HEK293 (cell line): Measurements from ENCODE around the gene STS.

Experiments used
- CTCF ChIA-PET: fragments of 350-600 bp; formaldehyde crosslinking; extraction: SDS; loops from one replicate; lab custom pipeline; 2021; ENCODE audit warnings: antibody characterized with exemption; lab: Yijun Ruan, JAX
- POLR2A ChIA-PET: fragments of 300-600 bp; formaldehyde crosslinking; extraction: SDS; loops from one replicate; lab custom pipeline; 2020; ENCODE audit warnings: antibody characterized with exemption, inconsistent platforms; lab: Yijun Ruan, JAX
- H3K27ac ChIP-seq: fragments of 200-500 bp; sonication (Bioruptor generic); 2 replicates; pipeline ENCODE4 v1.5.1; 2014; ENCODE audit warnings: low read depth, low read length, control low read depth, inconsistent platforms; ENCODE audit errors: extremely low read depth
- H3K36me3 ChIP-seq, 2 experiments: fragments of 200-500 bp in 1 of 2; sonication (Bioruptor generic) in 1 of 2; 1 replicate in 1 of 2; 2 replicates in 1 of 2; pipeline ENCODE4 v1.5.1; 2014 to 2017; ENCODE audit warnings: inconsistent platforms in 2 of 2, low read length in 2 of 2; ENCODE audit not compliant: control insufficient read depth in 2 of 2, insufficient read depth in 1 of 2
- H3K4me1 ChIP-seq: fragments of 200-500 bp; sonication (Bioruptor generic); 2 replicates; pipeline ENCODE4 v1.5.1; 2014; ENCODE audit warnings: mild to moderate bottlenecking, low read length, inconsistent platforms; ENCODE audit not compliant: control insufficient read depth, insufficient read depth
- H3K4me3 ChIP-seq: 2 replicates; pipeline ENCODE4 v1.5.1; 2011; ENCODE audit warnings: low read depth, mild to moderate bottlenecking, control low read depth, low read length, moderate library complexity
- H3K9me3 ChIP-seq: fragments of 200-500 bp; sonication (Bioruptor generic); 2 replicates; pipeline ENCODE4 v1.5.1; 2014; ENCODE audit warnings: low read depth, low read length, inconsistent platforms; ENCODE audit not compliant: control insufficient read depth, insufficient read depth
- CTCF ChIP-seq: fragments of 450-650 bp; formaldehyde crosslinking; IDR thresholded peaks from 2 replicates; pipeline ENCODE4 v1.5.1; 2016; ENCODE audit warnings: missing biosample characterization, missing genetic modification characterization
- EGR2 ChIP-seq: fragments of 450-650 bp; formaldehyde crosslinking; IDR thresholded peaks from 2 replicates; pipeline ENCODE4 v1.5.1; 2016; ENCODE audit warnings: low read depth, missing biosample characterization, missing genetic modification characterization
- GLIS2 ChIP-seq: fragments of 450-650 bp; formaldehyde crosslinking; IDR thresholded peaks from 2 replicates; pipeline ENCODE4 v1.5.1; 2016; ENCODE audit warnings: missing biosample characterization, missing genetic modification characterization
- HOXD13 ChIP-seq: sonication (generic); formaldehyde crosslinking; IDR thresholded peaks from 2 replicates; pipeline ENCODE4 v1.8.0; 2022; ENCODE audit warnings: missing genetic modification reagents, borderline replicate concordance
- ZBTB26 ChIP-seq: fragments of 450-650 bp; formaldehyde crosslinking; optimal IDR thresholded peaks from 2 replicates; pipeline ENCODE3; 2016; ENCODE audit warnings: missing biosample characterization, mild to moderate bottlenecking, missing genetic modification characterization
- ZBTB48 ChIP-seq: fragments of 450-650 bp; formaldehyde crosslinking; IDR thresholded peaks from 2 replicates; pipeline ENCODE4 v1.5.1; 2016; ENCODE audit warnings: missing biosample characterization, missing genetic modification characterization
- ZNF112 ChIP-seq: fragments of 450-650 bp; formaldehyde crosslinking; IDR thresholded peaks from 2 replicates; pipeline ENCODE4 v1.5.0; 2017; ENCODE audit warnings: missing biosample characterization, missing genetic modification characterization
- ZNF202 ChIP-seq: fragments of 450-650 bp; formaldehyde crosslinking; IDR thresholded peaks from 2 replicates; pipeline ENCODE4 v1.5.1; 2016; ENCODE audit warnings: missing biosample characterization, missing genetic modification characterization, borderline replicate concordance
- ZNF324 ChIP-seq: fragments of 450-650 bp; formaldehyde crosslinking; IDR thresholded peaks from 2 replicates; pipeline ENCODE4 v1.5.1; 2016; ENCODE audit warnings: missing biosample characterization, missing genetic modification characterization
- ZNF354C ChIP-seq: fragments of 450-650 bp; formaldehyde crosslinking; IDR thresholded peaks from 2 replicates; pipeline ENCODE4 v1.5.1; 2016; ENCODE audit warnings: missing biosample characterization, missing genetic modification characterization, low read depth, borderline replicate concordance
- ZNF501 ChIP-seq: fragments of 450-650 bp; formaldehyde crosslinking; IDR thresholded peaks from 2 replicates; pipeline ENCODE4 v1.5.1; 2016; ENCODE audit warnings: missing biosample characterization, missing genetic modification characterization
- ZNF518A ChIP-seq: fragments of 450-650 bp; formaldehyde crosslinking; conservative IDR thresholded peaks from 2 replicates; pipeline ENCODE4 v1.5.1; 2016; ENCODE audit warnings: low read depth, missing biosample characterization, missing genetic modification characterization
- ZNF521 ChIP-seq: fragments of 450-650 bp; formaldehyde crosslinking; IDR thresholded peaks from 2 replicates; pipeline ENCODE4 v1.5.1; 2017; ENCODE audit warnings: missing biosample characterization, mild to moderate bottlenecking, missing genetic modification characterization
- ZNF555 ChIP-seq: fragments of 450-650 bp; formaldehyde crosslinking; conservative IDR thresholded peaks from 2 replicates; pipeline ENCODE4 v1.5.1; 2017; ENCODE audit warnings: missing biosample characterization, mild to moderate bottlenecking, missing genetic modification characterization, inconsistent platforms
- ZNF585B ChIP-seq: fragments of 450-650 bp; formaldehyde crosslinking; IDR thresholded peaks from 2 replicates; pipeline ENCODE4 v1.5.1; 2016; ENCODE audit warnings: missing biosample characterization, missing genetic modification characterization
- ZNF610 ChIP-seq: fragments of 450-650 bp; formaldehyde crosslinking; IDR thresholded peaks from 2 replicates; pipeline ENCODE4 v1.5.1; 2016; ENCODE audit warnings: missing biosample characterization, missing genetic modification characterization, borderline replicate concordance
- ZSCAN16 ChIP-seq: fragments of 450-650 bp; formaldehyde crosslinking; IDR thresholded peaks from 2 replicates; pipeline ENCODE4 v1.5.1; 2016; ENCODE audit warnings: missing biosample characterization, missing genetic modification characterization
- TF ChIP-seq, protein P1 (sequence below): fragments of 450-650 bp; formaldehyde crosslinking; IDR thresholded peaks from 2 replicates; pipeline ENCODE4 v1.5.1; 2017; ENCODE audit warnings: missing biosample characterization, missing genetic modification characterization
- TF ChIP-seq, protein P2 (sequence below): fragments of 450-650 bp; formaldehyde crosslinking; IDR thresholded peaks from 2 replicates; pipeline ENCODE4 v1.5.1; 2016; ENCODE audit warnings: missing biosample characterization, missing genetic modification characterization
- TF ChIP-seq, protein P3 (sequence below): fragments of 450-650 bp; IDR thresholded peaks from 2 replicates; pipeline ENCODE4 v1.5.1; 2018; ENCODE audit warnings: missing biosample characterization, missing genetic modification characterization

STS gene

GRCh38 chrX:7155163-7155562 lies 7.7 kb downstream of the STS start:
- TF ChIP-seq ZNF585B (tag by site-specific recombination) (no peak), ZNF555 (tag by site-specific recombination) (no peak), ZBTB26 (tag by site-specific recombination) (no peak), ZNF610 (no peak), EGR2 (tag by site-specific recombination) (no peak), ZNF501 (tag by site-specific recombination) (no peak), ZBTB48 (no peak), HOXD13 (no peak), ZNF518A (no peak), ZNF521 (tag by site-specific recombination) (no peak), GLIS2 (tag by site-specific recombination) (no peak)
- Histone ChIP-seq H3K27ac (no peak overlapping the region), H3K36me3 (no peaks in the 10 kb centered on the region), H3K4me1 (no peaks in the 10 kb centered on the region), H3K9me3 (no peaks in the 10 kb centered on the region), H3K4me3 (no peak overlapping the region)
- POLR2A ChIA-PET, result no interaction called here
- CTCF ChIA-PET, result interaction anchor here (1.3 kb wide), 1 partner anchor 23 kb away, joined by 7 read pairs; no protein-coding TSS in a partner anchor

DNA sequence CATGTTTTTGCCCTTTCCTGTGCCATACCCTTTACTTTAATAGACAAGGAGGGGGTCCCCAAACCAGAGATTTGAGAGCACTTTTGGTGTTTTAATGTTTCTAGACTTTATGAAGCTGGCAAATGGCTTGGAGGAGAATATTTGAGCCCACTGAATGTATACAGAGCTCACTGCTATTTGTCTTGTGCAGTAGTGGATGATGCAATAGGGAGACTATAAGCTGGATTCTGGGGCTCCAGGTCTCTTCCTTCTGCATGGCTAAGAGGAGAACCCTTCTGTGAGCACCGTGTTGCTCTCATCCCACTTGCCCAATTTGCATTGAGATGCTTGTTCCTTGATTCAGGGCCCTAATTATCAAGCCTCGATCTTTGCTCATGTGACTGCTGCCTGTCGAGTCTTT lies 9.4 kb downstream of the STS start:
- no peaks in the 10 kb centered on the region for H3K9me3 ChIP-seq
- TF ChIP-seq, protein P1, sequence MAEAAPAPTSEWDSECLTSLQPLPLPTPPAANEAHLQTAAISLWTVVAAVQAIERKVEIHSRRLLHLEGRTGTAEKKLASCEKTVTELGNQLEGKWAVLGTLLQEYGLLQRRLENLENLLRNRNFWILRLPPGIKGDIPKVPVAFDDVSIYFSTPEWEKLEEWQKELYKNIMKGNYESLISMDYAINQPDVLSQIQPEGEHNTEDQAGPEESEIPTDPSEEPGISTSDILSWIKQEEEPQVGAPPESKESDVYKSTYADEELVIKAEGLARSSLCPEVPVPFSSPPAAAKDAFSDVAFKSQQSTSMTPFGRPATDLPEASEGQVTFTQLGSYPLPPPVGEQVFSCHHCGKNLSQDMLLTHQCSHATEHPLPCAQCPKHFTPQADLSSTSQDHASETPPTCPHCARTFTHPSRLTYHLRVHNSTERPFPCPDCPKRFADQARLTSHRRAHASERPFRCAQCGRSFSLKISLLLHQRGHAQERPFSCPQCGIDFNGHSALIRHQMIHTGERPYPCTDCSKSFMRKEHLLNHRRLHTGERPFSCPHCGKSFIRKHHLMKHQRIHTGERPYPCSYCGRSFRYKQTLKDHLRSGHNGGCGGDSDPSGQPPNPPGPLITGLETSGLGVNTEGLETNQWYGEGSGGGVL (tag by site-specific recombination), result no peak
- TF ChIP-seq, protein P2, sequence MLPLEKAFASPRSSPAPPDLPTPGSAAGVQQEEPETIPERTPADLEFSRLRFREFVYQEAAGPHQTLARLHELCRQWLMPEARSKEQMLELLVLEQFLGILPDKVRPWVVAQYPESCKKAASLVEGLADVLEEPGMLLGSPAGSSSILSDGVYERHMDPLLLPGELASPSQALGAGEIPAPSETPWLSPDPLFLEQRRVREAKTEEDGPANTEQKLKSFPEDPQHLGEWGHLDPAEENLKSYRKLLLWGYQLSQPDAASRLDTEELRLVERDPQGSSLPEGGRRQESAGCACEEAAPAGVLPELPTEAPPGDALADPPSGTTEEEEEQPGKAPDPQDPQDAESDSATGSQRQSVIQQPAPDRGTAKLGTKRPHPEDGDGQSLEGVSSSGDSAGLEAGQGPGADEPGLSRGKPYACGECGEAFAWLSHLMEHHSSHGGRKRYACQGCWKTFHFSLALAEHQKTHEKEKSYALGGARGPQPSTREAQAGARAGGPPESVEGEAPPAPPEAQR (tag by site-specific recombination), result no peak
- TF ChIP-seq CTCF (tag by site-specific recombination) (no peak), ZNF354C (tag by site-specific recombination) (no peak), ZNF112 (tag by site-specific recombination) (no peak), ZNF324 (tag by site-specific recombination) (no peak), ZNF202 (tag by site-specific recombination) (no peak), ZSCAN16 (tag by site-specific recombination) (no peak)
- TF ChIP-seq, protein P3, sequence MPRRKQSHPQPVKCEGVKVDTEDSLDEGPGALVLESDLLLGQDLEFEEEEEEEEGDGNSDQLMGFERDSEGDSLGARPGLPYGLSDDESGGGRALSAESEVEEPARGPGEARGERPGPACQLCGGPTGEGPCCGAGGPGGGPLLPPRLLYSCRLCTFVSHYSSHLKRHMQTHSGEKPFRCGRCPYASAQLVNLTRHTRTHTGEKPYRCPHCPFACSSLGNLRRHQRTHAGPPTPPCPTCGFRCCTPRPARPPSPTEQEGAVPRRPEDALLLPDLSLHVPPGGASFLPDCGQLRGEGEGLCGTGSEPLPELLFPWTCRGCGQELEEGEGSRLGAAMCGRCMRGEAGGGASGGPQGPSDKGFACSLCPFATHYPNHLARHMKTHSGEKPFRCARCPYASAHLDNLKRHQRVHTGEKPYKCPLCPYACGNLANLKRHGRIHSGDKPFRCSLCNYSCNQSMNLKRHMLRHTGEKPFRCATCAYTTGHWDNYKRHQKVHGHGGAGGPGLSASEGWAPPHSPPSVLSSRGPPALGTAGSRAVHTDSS (tag by site-specific recombination), result no peak
- no peaks in the 10 kb centered on the region for H3K4me1 ChIP-seq
- CTCF ChIA-PET, result no interaction called here
- no peaks in the 10 kb centered on the region for H3K36me3 ChIP-seq
- POLR2A ChIA-PET, result no interaction called here
- no peak overlapping the region for H3K4me3 ChIP-seq
- H3K27ac ChIP-seq, result no peak overlapping the region
